Measurements from ENCODE around the gene PCSK4.

DNA sequence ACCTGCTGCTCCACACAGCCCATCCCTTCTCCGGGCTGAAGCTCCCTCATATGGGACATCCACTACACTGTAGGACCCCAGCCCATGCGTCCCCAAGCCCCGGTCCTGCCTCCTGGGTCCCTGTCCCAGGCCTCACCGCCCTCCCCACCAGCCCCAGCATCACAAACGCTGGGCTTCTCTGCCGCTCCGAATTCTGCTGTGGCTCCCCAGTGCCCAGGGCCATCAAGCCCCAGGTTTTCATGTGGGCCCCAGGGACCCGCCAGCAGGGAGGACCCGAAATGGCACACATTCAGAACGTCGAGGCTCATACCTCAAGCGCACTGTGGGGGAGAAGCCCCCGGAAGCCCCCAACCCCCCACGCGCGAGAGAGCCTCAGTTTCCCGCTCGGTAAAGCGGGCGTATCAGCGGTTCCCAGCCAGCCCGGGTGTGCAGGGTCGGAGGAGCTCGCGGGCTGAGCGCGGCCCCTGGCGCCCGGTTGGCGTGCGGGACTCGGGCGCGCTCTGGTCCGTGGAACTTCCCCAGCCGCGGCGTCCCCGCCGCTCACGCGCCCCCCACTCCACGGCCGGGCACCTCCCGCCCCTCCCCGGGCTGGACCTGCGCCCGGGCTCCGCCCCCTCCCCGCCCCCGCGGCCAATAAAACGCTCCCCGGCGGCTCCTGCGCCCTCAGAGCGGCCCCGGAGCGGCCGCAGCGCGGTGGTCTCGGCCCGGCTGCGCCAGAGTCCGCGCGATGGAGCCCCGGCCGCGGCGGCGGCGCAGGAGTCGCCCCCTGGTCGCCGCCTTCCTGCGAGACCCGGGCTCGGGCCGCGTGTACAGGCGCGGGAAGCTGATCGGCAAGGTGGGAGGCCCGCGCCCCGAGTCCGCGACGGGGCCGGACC is 33.5 kb upstream of the PCSK4 start, which contains the start of gene PLK5:
- TF ChIP-seq, protein P1, sequence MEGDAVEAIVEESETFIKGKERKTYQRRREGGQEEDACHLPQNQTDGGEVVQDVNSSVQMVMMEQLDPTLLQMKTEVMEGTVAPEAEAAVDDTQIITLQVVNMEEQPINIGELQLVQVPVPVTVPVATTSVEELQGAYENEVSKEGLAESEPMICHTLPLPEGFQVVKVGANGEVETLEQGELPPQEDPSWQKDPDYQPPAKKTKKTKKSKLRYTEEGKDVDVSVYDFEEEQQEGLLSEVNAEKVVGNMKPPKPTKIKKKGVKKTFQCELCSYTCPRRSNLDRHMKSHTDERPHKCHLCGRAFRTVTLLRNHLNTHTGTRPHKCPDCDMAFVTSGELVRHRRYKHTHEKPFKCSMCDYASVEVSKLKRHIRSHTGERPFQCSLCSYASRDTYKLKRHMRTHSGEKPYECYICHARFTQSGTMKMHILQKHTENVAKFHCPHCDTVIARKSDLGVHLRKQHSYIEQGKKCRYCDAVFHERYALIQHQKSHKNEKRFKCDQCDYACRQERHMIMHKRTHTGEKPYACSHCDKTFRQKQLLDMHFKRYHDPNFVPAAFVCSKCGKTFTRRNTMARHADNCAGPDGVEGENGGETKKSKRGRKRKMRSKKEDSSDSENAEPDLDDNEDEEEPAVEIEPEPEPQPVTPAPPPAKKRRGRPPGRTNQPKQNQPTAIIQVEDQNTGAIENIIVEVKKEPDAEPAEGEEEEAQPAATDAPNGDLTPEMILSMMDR (IDR thresholded peaks at IDR 0.05) = no peak
- TF ChIP-seq POLR2A (IDR thresholded peaks at IDR 0.05) = no peak
